DND-41 (cell line): ENCODE data around the gene CPAMD8.

ENCODE experiments used
- EZH2 ChIP-seq: IDR thresholded peaks from 3 replicates; pipeline ENCODE4 v1.6.1; 2012; ENCODE audit warnings: borderline replicate concordance, low read depth, mild to moderate bottlenecking, moderate library complexity, low read length, inconsistent platforms; ENCODE audit not compliant: severe bottlenecking
- TF ChIP-seq, protein P1 (sequence below): IDR thresholded peaks from 2 replicates; pipeline ENCODE4 v1.5.1; 2012; ENCODE audit warnings: borderline replicate concordance, low read length, moderate library complexity, mild to moderate bottlenecking; ENCODE audit not compliant: poor library complexity, severe bottlenecking; ENCODE audit errors: extremely low read depth

- TF ChIP-seq, protein P1, sequence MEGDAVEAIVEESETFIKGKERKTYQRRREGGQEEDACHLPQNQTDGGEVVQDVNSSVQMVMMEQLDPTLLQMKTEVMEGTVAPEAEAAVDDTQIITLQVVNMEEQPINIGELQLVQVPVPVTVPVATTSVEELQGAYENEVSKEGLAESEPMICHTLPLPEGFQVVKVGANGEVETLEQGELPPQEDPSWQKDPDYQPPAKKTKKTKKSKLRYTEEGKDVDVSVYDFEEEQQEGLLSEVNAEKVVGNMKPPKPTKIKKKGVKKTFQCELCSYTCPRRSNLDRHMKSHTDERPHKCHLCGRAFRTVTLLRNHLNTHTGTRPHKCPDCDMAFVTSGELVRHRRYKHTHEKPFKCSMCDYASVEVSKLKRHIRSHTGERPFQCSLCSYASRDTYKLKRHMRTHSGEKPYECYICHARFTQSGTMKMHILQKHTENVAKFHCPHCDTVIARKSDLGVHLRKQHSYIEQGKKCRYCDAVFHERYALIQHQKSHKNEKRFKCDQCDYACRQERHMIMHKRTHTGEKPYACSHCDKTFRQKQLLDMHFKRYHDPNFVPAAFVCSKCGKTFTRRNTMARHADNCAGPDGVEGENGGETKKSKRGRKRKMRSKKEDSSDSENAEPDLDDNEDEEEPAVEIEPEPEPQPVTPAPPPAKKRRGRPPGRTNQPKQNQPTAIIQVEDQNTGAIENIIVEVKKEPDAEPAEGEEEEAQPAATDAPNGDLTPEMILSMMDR = no peak
- no peak for TF ChIP-seq EZH2
Observed at GRCh38 chr19:16847430-16847829, 179.2 kb downstream of the CPAMD8 start.
